ENCODE data around the gene GOLPH3. TPM values are rescaled to one million over a fixed set of nuclear protein-coding genes. Genes with fewer than 3 reads are reported as not detected.

The GOLPH3 gene
- total RNA-seq, 1 experiment from 2014 or later = 46.2 TPM

GRCh38 chr5:32207355-32207634 is 33.2 kb upstream of the GOLPH3 start:
- H3K36me3 ChIP-seq (ENCODE audit: low read depth, low read length) = no peaks in the 10 kb centered on the region
- no peaks in the 10 kb centered on the region for H3K9me3 ChIP-seq (ENCODE audit: low read length)
- H3F3A ChIP-seq (ENCODE audit: low read length, unreplicated experiment) = no peaks in the 10 kb centered on the region
- intact Hi-C loops (cut with micrococcal nuclease) = no loop called here
- ATAC-seq (no peak), DNase-seq (no peak)
- no peak overlapping the region for H3K4me3 ChIP-seq (ENCODE audit: low read length)
- ChIA-PET POLR2A (ENCODE audit: unreplicated experiment) (no interaction called here), CTCF (no interaction called here)
- H3K79me2 ChIP-seq (ENCODE audit: low read length) = no peaks in the 10 kb centered on the region
- no peaks in the 10 kb centered on the region for H3K9me2 ChIP-seq (replicated peaks; ENCODE audit: low read length)
- H3K4me1 ChIP-seq (ENCODE audit: insufficient read depth, low read length) = no peaks in the 10 kb centered on the region
- H2AFZ ChIP-seq (ENCODE audit: low read length) = no peak overlapping the region
- no peaks in the 10 kb centered on the region for H4K20me1 ChIP-seq (ENCODE audit: low read length)
- BruUV-seq (replicated peaks) = no TSS peak
- no peak overlapping the region for H3K4me2 ChIP-seq (ENCODE audit: low read length)
- TF ChIP-seq EZH2phosphoT487 (IDR thresholded peaks at IDR 0.05; ENCODE audit: borderline replicate concordance, low read length) (no peak), EZH2 (IDR thresholded peaks at IDR 0.05; ENCODE audit: low read length, unreplicated experiment) (no peak), CTCF (conservative IDR thresholded peaks at IDR 0.05; ENCODE audit: low read depth, low read length) (no peak)
- H3K9ac ChIP-seq (ENCODE audit: low read length) = no peak overlapping the region
- no peaks in the 10 kb centered on the region for H3K27me3 ChIP-seq (ENCODE audit: low read length)
- H3K27ac ChIP-seq (ENCODE audit: low read length) = no peak overlapping the region

- ChIA-PET POLR2A (ENCODE audit: unreplicated experiment) (no interaction called here), CTCF (no interaction called here)
- Histone ChIP-seq H3K36me3 (ENCODE audit: low read depth, low read length) (no peaks in the 10 kb centered on the region), H3K4me2 (ENCODE audit: low read length) (no peak overlapping the region), H3K27me3 (ENCODE audit: low read length) (no peaks in the 10 kb centered on the region), H4K20me1 (ENCODE audit: low read length) (no peaks in the 10 kb centered on the region), H3K27ac (ENCODE audit: low read length) (no peak overlapping the region), H3K9me2 (replicated peaks; ENCODE audit: low read length) (no peaks in the 10 kb centered on the region), H3K79me2 (ENCODE audit: low read length) (no peaks in the 10 kb centered on the region), H2AFZ (ENCODE audit: low read length) (no peak overlapping the region), H3K9ac (ENCODE audit: low read length) (no peak overlapping the region), H3K4me1 (ENCODE audit: insufficient read depth, low read length) (no peaks in the 10 kb centered on the region), H3K4me3 (ENCODE audit: low read length) (no peak overlapping the region), H3F3A (ENCODE audit: low read length, unreplicated experiment) (no peaks in the 10 kb centered on the region), H3K9me3 (ENCODE audit: low read length) (no peaks in the 10 kb centered on the region)
- no TSS peak for BruUV-seq (replicated peaks)
- ATAC-seq = no peak
- intact Hi-C loops (cut with micrococcal nuclease) = no loop called here
- TF ChIP-seq CTCF (conservative IDR thresholded peaks at IDR 0.05; ENCODE audit: low read depth, low read length) = no peak
- no peak for DNase-seq
Measured at GRCh38 chr5:32206509-32207354, 32.6 kb upstream of the GOLPH3 start.

- no peak overlapping the region for H3K4me3 ChIP-seq (ENCODE audit: low read length)
- no peak overlapping the region for H3K4me2 ChIP-seq (ENCODE audit: low read length)
- H3F3A ChIP-seq (ENCODE audit: low read length, unreplicated experiment) = no peaks in the 10 kb centered on the region
- BruUV-seq (replicated peaks) = no TSS peak
- H3K27ac ChIP-seq (ENCODE audit: low read length) = no peak overlapping the region
- intact Hi-C loops (cut with micrococcal nuclease) = no loop called here
- peaks cover 1% of the 10 kb centered on the region for H3K4me1 ChIP-seq (ENCODE audit: insufficient read depth, low read length)
- no peaks in the 10 kb centered on the region for H3K36me3 ChIP-seq (ENCODE audit: low read depth, low read length)
- no peak for DNase-seq
- no peaks in the 10 kb centered on the region for H3K9me2 ChIP-seq (replicated peaks; ENCODE audit: low read length)
- CTCF ChIA-PET = no interaction called here
- H3K9me3 ChIP-seq (ENCODE audit: low read length) = no peaks in the 10 kb centered on the region
- no peak overlapping the region for H3K9ac ChIP-seq (ENCODE audit: low read length)
- H2AFZ ChIP-seq (ENCODE audit: low read length) = no peak overlapping the region
- POLR2A ChIA-PET (ENCODE audit: unreplicated experiment) = no interaction called here
- H4K20me1 ChIP-seq (ENCODE audit: low read length) = no peaks in the 10 kb centered on the region
- TF ChIP-seq EZH2phosphoT487 (IDR thresholded peaks at IDR 0.05; ENCODE audit: borderline replicate concordance, low read length) (no peak), EZH2 (IDR thresholded peaks at IDR 0.05; ENCODE audit: low read length, unreplicated experiment) (no peak), CTCF (conservative IDR thresholded peaks at IDR 0.05; ENCODE audit: low read depth, low read length) (no peak)
- no peaks in the 10 kb centered on the region for H3K79me2 ChIP-seq (ENCODE audit: low read length)
- H3K27me3 ChIP-seq (ENCODE audit: low read length) = no peaks in the 10 kb centered on the region
- ATAC-seq = no peak
Measured at GRCh38 chr5:32206053-32206452, 31.9 kb upstream of the GOLPH3 start.

Data from PC-3 (cell line).